HG03469 (cell line): ENCODE measurements around the gene ITFG1.
A peak's percentile ranks its signal among the peaks of the same experiment; 100 is the strongest.
"Not testable (repeated sequence)": the region's sequence is repeated elsewhere in the genome, so short reads cannot be mapped to it uniquely, and the experiment has no call there.

Experiments
- ATAC-seq: cut with Tn5 transposase; IDR thresholded peaks from one replicate; pipeline ENCODE4 v1.9.1; 2021; ENCODE audit warnings: mild to moderate bottlenecking, moderate library complexity, moderate number of reproducible peaks; ENCODE audit not compliant: unreplicated experiment

ITFG1 gene

DNA sequence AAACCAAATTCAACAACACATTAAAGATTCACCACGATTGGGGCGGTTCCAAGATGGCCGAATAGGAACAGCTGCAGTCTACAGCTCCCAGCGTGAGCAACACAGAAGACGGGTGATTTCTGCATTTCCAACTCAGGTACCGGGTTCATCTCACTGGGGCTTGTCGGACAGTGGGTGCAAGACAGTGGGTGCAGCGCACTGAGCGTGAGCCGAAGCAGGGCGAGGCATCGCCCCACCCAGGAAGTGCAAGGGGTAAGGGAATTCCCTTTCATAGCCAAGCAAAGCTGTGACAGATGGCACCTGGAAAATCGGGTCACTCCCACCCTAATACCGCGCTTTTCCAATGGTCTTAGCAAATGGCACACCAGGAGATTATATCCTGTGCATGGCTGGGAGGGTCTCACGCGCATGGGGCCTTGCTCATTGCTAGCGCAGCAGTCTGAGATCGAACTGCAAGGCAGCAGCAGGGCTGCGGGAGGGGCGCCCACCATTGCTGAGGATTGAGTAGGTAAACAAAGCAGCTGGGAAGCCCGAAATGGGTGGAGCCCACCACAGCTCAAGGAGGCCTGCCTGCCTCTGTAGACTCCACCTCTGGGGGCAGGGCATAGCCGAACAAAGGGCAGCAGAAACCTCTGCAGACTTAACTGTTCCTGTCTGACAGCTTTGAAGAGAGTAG lies 113.7 kb downstream of the ITFG1 start:
- not testable (repeated sequence) for ATAC-seq

DNA sequence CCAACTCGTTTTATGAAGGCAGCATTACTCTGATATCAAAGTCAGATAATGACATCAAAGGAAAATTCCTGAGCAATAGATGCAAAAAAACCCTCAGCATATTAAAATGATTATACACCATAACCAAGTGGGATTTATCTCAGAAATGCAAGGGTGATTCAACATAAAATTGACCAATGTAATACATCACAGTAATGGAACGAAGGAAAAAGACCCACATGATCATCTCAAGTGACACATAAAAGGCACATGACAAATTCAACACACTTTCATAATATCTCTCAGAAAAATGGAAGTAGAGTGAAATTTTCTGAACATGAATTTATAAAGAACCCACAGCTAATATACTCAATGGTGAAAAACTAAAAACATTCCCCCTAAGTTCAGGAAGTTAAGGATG lies 118.8 kb downstream of the ITFG1 start:
- ATAC-seq, result no peak

DNA sequence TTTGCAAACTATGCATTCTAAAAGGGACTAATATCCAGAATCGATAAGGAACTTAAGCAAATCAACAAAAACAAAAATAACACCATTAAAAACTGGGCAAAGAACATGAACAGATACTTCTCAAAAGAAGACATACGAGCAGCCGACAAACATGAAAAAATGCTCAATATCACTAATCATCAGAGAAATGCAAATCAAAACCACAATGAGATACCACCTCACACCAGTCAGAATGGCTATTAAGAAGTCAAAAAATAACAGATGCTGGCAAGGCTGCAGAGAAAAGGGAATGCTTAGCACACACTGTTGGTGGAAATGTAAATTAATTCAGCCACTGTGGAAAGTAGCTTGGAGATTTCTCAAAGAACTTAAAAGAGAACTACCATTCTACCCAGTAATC lies 130.3 kb downstream of the ITFG1 start:
- not testable (repeated sequence) for ATAC-seq

DNA sequence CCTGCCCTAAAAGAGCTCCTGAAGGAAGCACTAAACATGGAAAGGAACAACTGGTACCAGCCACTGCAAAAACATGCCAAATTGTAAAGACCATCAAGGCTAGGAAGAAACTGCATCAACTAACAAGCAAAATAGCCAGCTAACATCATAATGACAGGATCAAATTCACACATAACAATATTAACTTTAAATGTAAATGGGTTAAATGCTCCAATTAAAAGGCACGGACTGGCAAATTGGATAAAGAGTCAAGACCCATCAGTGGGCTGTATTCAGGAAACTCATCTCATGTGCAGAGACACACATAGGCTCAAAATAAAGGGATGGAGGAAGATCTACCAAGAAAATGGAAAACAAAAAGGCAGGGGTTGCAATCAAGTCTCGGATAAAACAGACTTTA lies 136.6 kb downstream of the ITFG1 start:
- not testable (repeated sequence) for ATAC-seq

DNA sequence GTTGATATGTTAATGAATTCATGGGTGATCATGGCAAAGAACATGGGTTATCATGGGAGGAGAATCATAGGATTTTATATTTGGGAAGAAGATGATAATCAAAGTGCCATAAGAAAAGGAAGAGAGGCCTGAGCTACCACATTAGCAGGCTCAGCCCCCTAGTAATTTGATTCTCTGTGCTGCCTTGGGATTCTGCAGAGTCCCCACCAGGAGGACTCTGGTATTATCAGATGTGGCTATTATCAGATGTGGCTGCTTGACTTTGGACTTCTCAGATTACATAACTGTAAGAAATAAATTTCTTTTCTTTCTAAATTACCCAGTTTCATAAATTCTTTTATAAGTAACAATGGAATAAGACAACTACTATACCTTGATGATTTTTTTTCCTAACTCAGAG lies 137.6 kb downstream of the ITFG1 start:
- ATAC-seq, result no peak

DNA sequence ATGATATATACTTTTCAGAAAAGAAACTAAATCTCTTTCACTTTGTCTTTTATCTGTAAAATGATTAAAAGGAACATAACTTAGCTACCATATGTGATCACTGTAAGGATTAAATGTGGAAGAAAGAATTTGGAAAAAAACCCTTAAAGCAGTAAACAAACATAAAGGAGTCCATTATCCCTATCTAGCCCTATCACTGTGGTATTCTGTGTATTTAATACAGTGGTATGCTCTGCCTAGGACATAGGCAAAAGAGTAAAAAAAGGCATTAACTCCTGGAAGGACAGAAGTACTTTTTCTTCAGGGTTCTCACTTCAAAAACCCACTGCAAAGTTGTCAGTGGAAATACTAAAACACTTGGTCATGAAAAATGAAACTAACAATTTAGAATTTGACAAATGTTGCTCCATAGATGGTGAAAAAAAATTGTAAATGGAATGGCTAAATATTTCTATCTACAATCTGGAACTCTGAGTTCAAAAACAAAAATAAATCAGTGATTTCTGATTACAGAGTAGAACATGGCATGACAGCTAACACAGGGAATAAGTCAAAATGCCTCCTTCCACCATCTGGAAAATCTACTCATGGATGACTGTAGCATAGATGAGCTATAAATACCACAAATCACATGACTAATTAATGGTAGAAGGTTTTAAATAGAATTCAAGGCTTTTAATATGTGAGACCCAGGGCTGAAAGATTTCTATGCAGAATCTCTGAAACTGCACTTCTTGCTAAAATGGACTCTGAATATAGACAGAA lies 140.1 kb downstream of the ITFG1 start:
- no peak for ATAC-seq

DNA sequence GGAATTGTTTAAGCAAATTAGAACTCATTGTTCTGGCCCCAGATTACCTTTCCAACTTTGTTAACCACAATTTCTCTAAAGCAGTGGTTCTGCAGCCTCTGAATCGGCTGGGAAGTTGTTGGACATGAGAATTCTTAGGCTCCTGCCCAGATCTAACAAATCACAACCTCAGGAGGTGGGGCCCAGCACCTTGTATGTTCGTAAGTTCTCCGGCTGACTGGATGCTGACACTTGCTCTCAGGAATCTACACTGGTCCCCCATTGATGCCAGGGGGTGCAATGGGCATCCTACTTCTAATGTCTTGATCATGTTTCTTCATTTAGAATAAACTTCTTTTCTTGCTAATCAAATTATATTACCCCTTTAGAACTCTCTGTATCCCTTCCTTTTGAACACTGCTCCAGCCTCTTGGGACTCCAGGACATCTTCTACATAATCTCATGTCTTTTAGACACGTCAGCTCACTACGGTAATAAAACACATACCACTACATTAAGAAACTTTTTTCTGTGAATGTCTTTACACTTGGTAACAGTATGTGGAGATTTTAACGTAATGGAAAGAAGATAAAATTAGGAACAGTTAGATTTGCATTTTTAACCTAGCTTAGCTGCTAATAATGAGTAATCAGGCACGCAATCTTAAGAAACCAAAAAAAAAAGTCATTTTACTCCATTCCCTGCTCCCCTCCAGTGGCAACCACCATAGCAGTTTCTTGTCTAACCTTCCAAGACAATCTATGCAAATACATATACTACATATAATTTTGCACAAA lies 143.2 kb downstream of the ITFG1 start:
- no peak for ATAC-seq

DNA sequence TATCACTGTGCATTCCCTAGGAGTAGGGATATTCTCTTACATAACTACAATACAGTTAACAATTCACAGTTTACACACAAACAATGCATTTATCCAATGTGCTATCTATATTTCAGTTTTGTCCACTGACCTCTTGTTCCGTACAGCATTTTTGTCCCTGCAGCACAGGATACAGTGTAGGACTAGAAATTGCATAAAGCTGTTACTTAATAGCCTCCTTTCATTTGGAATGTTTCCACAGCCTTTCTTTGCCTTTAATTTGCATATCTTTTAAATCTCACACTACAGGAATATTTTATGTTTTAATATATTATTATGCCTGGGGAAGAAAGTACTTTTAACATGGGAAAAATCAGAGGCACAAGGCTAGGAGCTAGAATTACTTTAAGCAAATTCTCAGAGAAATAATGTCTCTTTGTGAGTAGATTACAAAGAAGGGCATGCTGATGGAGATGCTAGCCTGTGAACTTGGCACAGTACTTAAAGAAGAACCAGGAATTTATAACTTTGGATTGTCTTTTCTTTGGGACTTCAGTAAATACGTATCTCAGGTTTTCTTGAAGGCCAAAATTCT lies 144.3 kb downstream of the ITFG1 start:
- no peak for ATAC-seq

DNA sequence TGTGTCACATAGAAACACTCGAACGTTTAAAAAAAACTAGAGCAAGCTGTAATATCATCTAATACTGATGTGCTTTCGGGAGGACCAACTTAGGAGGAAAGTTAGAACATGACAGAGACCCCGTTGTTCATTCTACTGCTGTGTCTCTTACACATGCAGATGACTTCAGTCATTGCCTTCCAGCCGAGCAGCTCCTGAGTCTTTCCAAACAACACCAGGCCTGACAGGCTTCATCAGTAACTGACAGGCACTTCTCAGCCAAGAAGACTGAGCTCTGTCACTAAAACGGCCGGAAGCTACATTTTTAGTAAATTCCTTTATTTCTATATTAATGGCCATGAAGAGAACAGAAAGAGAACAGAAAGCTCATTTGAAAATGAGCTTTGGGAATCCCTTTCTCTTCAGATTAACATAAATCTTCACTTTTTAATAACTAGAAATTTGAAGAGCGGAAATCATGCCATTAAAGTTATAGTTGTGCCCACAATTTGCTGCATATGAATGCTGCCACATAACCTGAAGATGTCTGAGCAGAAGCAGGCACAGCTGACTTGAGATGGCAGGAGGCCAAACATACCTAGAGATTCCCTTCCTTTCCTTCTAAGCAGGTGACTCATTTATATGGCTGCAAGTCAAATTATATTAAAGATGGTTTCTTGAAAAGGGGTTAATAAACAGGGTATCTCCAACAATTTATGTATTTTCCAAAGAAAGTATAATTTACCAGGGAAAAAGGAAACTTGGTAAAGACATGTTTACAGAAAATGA lies 148.9 kb downstream of the ITFG1 start:
- ATAC-seq, result no peak

DNA sequence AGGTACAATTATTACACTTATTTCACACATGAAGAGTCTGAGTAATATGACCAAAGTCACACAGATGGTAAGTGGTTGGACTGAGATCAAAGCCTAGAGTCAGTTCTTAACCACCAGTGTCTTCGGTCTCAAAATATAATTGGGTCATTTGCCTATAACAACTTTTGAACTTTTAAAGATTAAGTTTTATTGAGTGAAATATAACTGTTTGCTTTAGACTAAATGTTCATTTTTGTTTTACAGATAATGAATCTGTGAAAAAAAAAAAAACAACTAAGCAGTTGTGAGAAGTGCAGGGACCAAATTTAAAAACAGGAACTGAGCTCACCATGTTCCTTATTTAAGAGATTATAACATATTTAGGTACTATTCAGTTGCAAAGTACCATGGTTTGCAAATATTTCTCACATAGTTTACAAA lies 150.1 kb downstream of the ITFG1 start:
- peak; percentile 44 for ATAC-seq

DNA sequence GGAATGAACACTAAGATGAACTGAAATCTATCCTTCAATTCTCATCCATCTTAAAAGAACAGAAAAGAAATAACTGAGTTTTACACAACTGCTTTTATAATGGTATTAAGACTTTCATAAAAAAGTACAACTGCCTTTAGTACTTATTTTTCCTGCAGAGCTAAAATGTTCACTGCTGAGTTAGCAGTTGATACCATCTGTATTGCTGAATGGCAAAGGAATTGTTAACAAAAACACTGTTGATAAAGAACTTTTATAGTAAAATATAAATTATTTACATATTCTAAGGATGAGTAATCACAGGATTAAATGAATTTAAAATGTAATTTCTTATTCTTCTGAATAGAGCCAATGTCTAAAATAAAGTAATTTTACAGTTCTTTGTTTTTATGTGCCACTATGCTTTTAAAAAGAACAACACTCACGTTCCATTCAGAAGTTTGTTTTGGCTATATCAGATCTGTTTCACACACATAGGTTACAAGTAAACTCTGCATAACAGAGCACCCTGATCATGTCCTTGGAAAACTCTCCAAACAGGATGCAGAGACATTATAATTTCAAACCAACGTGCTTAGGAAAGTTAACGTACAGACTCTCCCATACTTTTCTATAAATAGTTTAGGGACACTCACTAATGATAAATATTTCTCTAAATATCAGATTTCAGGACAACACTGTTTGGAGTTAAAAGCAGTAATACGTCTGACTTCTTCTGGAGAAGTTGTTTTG lies 151.1 kb downstream of the ITFG1 start:
- no peak for ATAC-seq

DNA sequence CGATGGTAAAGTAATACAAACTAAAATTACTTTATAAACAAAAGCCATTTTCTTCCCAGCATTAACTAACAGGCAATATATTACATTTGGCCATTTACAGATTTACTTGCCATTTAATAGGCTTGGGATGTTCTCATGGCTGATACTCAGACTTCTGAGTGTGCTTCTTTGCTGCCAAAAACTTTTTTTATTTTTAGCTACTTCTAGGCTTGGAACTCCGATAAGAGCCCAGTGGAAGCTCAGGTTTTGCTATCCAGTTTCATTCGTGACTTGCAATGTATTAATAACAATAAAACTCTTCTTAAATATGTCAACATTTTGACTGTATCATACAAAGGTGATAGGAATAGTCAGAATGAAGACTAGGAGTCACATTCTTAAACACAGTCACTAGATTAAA lies 152.3 kb downstream of the ITFG1 start:
- ATAC-seq, result no peak

DNA sequence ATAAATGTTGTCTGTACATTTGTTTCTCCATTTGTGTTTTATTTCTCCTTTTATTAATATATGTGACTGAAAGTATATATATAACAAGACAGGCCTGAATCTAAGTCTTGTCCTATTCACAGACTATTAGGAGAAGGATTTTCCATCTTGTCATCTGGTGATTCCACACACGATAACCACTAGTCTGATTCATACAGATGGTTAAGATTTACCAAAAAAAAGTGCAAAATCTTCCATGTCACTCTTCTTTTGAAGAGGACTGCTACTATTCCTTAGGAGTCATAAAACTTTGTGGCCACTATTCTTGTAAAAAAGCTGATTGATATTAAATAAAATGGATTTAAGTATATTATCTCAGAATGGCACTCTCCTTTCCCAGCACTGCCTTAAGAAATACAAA lies 156.3 kb downstream of the ITFG1 start:
- ATAC-seq, result no peak

DNA sequence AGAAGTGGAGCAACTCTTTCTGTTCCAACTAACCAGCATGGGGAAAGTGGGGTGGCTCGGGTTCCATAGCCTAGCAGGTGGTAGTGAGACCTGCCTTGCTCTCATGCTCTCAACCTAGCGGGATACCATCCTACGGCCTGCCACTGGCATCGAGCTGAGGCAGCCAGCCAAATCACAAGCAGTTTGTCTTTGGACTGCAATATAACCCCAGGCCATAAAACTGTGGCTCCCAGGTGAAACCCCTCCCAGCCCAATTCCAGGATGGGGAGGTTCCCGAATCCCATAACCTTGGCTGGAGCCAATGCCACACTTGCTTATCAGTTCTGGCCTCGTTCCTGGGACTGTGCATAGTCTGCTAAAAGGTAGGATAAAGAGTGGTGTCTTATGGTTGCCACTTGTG lies 161.3 kb downstream of the ITFG1 start:
- ATAC-seq, result no peak

DNA sequence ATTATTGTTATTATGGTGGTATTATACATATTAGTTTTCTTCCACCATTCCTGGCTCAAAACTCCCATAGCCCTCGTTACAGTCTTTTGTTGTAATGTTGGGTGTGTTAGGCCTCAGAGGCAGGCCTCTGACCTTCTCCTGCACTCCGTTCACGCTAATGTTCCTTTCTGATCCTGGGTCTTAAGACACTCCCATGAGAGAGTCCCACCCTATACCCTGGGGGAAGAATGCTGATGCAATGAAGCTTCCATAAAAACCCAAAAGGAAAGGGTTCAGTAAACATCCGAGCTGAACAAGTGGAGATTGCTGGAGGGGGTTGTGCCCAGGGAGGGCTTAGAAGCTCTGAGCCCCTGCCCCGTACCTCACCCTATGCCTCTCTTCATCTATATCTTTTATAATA lies 175.9 kb downstream of the ITFG1 start:
- no peak for ATAC-seq

DNA sequence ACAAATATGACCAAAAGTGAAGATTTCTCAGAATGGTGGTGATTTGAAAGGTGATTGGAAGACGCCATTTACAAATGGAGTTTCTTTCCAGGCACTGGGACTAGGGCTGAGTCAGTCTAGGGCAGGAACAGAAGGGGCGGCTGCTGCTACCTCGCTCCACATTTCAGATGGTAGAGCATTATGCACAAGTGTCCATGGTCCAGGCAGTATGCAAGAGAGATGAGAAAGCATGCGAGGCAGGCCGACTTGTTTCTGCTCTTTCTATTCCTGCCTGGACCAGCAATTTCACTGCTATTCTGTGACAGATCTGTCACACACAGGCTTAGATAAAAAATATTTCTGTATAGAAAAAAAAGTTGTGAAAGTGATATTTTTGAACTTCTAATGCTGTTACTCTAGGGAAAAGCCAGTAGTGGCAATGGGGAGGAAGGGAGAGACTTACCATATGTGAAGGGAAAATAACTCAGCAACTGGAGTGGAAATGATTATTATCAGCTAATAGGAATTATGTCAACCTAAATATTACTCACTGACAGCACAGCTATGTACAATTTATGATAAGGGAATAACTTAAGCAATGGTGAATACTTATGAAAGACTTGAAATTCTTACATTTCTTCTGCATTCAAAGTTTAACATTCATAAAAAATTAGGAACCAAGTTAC lies 182.4 kb downstream of the ITFG1 start:
- ATAC-seq, result no peak

DNA sequence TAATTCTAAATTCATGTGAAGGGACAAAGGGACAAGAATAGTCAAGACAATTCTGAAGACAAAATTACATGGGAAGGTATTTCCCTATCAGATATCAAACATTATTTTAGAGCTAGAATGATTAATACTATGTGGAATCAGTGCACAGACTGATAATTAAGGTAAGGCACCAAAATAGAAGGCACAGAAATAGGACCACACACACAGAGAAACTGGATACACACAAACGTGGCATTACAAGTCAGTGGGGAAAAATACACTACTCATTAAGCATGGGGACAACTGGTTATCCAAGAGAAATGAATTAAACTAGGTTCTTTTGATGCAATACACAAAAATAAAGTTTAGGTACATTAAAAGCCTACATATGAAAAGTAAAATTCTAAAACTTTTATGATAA lies 184.3 kb downstream of the ITFG1 start:
- no peak for ATAC-seq

DNA sequence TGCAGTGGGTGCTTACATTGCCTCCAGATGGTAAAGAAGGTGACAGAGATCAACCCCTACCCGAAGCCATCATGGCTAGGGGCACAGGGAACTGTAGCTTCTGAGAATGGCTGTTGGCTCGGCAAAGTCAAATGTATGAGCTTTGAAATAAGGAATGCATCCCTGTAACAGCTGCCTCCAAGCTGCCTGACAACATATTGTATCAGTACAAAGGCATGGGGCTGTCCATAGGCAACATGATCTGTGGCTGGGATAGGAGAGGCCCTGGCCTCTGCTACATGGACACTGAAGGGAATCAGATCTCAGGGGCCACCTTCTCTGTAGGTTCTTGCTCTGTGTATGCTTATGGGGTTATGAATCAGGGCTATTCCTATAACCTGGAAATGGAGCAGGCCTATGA lies 197.9 kb downstream of the ITFG1 start:
- ATAC-seq, result no peak

DNA sequence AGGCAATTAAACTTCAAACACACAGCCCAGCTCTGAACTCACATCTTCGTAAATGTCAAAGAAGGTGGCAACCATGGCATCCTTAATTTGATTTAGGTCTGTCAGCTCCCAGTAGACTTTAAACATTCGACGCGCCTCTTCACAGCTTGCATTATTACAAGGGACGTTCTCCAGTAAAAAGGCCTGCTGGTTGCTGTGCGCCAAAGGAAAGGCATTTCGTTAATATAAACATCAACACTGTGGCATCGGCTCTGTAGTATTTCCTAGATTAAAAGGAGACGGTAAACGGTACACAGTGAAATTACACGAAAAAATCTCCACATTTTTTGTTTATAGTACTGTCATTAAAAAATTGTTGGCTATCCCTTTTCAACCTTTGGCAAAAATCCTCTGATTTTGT lies 200.4 kb downstream of the ITFG1 start:
- no peak for ATAC-seq
